Natural killer cell treated with Interleukin-12 subunit alpha and Interleukin-12 subunit beta and Interleukin-15 and Interleukin-18, amount 100 ng/mL, for 72 hours (primary cell): ENCODE results near the gene ARHGAP8. TPM values are rescaled to one million over a fixed set of nuclear protein-coding genes. Genes with fewer than 3 reads are reported as not detected.

Source experiments
- ATAC-seq, 2 donors: fragments of 150-1000 bp; cut with Tn5 transposase in 1 of 2; sonication (Bioruptor Pico), chemical (Tn5 transposase) in 1 of 2; 2 replicates each; pipeline ENCODE4 v1.10.0; 2021
- DNase-seq: peaks from one replicate; pipeline ENCODE4 v3.0.0; 2022; ENCODE audit warnings: low spot score
- H3K27ac Mint-ChIP-seq, 2 donors: 1 replicate in 1 of 2; 2 replicates in 1 of 2; pipeline ENCODE4 v1.8.0; 2022; ENCODE audit warnings: mixed read lengths in 2 of 2, mild to moderate bottlenecking in 1 of 2, moderate library complexity in 1 of 2
- H3K27me3 Mint-ChIP-seq, 2 donors: 1 replicate in 1 of 2; 2 replicates in 1 of 2; pipeline ENCODE4 v1.8.0; 2022; ENCODE audit warnings: mixed read lengths in 2 of 2
- H3K36me3 Mint-ChIP-seq: one replicate; pipeline ENCODE4 v1.8.0; 2022; ENCODE audit warnings: mixed read lengths
- H3K4me1 Mint-ChIP-seq, 2 donors: 1 replicate in 1 of 2; 2 replicates in 1 of 2; pipeline ENCODE4 v1.8.0; 2022; ENCODE audit warnings: low read depth in 2 of 2, mixed read lengths in 2 of 2, mild to moderate bottlenecking in 1 of 2
- H3K4me3 Mint-ChIP-seq: one replicate; pipeline ENCODE4 v1.8.0; 2022; ENCODE audit warnings: mixed read lengths
- H3K9me3 Mint-ChIP-seq: 2 replicates; pipeline ENCODE4 v1.8.0; 2022; ENCODE audit warnings: mixed read lengths
- total RNA-seq, 2 donors: library from RNA; stranded (reverse); gene quantifications; one replicate each; pipeline ENCODE4 v1.2.3, GENCODE V29; 2022

The ARHGAP8 gene
- total RNA-seq, 2 donors from 2014 or later, result 0.64 to 2.3 TPM

DNA sequence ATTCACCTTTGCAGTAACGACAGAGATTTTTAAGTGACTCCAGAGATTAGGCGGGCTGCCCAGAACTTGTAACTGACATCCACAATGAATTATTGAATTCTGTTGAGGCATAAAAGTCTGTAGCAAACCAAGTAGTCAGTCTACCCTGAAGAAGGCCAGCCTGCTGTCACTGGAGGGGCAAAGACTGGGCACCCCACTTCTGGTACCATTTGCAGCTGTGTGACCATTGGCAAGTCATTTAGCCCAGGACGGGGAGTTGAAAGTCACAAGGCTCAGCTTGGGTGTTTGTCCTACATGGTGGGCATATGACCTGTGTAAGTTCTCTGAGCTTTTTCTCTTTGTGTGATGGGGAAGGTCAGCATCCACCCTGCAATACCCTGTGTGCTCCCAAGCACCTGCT, 119.4 kb downstream of the ARHGAP8 start:
- peaks cover 0 to 12% of the 10 kb centered on the region in 2 donors for H3K27me3 Mint-ChIP-seq
- H3K36me3 Mint-ChIP-seq, result no peaks in the 10 kb centered on the region
- H3K27ac Mint-ChIP-seq, result no peak overlapping the region
- peaks cover 0 to 3% of the 10 kb centered on the region in 2 donors for H3K4me1 Mint-ChIP-seq
- H3K9me3 Mint-ChIP-seq, result no peaks in the 10 kb centered on the region
- ATAC-seq (no peak), DNase-seq (no peak)
- no peak overlapping the region for H3K4me3 Mint-ChIP-seq

GRCh38 chr22:44876921-44877320, 124.5 kb downstream of the ARHGAP8 start:
- Mint-ChIP-seq H3K36me3 (no peaks in the 10 kb centered on the region), H3K27me3 (peaks cover 0 to 10% of the 10 kb centered on the region in 2 donors), H3K27ac (no peak overlapping the region), H3K4me3 (no peak overlapping the region), H3K4me1 (no peaks in the 10 kb centered on the region), H3K9me3 (no peaks in the 10 kb centered on the region)
- DNase-seq, result no peak
- no peak for ATAC-seq

DNA sequence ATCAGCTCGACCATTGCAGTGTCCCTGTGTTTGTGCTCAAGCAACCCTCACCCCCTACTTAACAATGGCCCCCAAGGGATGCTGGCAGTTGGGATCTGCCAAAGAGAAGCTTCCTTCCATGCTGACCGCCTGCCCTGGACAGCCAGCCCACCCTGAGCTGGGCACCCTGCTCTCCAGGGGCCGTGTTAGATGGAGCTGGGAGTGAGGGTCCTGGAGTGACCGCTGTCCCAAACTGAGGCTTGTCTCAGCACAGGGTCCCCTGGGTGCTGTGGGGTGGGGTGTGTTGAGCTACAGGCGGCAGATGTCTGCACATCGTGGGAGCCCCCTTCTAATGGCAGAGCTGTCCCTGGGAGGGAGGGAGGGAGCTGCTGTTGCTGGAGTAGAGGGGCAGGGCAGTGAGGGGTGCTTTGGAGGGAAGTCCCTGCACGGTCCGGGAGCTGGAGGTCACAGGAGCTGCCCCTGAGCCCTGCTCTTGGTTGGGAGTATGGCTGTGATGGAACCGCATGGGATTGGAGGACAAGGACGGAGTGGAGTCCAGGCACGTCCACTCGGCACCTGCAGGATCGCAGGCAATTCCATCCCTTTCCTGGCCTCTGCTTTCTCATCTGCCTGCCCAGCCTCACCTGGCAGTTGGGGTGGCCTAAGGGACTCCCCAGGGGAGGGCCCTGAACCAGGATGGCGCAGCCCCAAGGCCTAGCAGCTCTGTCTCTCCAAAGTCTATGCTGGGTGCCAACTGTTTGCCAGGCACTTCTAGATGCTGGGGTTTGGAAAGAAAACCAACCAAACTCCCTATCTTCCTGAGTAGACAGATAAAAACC, 126.3 kb downstream of the ARHGAP8 start:
- H3K4me3 Mint-ChIP-seq, result no peak overlapping the region
- H3K4me1 Mint-ChIP-seq, result no peaks in the 10 kb centered on the region
- DNase-seq, result no peak
- H3K36me3 Mint-ChIP-seq, result no peaks in the 10 kb centered on the region
- H3K27ac Mint-ChIP-seq, result no peak overlapping the region
- ATAC-seq, result peak; percentile 15 to 40
- H3K9me3 Mint-ChIP-seq, result no peaks in the 10 kb centered on the region
- H3K27me3 Mint-ChIP-seq, result peaks cover 0 to 3% of the 10 kb centered on the region in 2 donors

GRCh38 chr22:44879301-44879680, 126.9 kb downstream of the ARHGAP8 start:
- peak in 1 of 2 donors; percentile 43 for ATAC-seq
- no peak for DNase-seq
- Mint-ChIP-seq H3K27me3 (peaks cover 0 to 3% of the 10 kb centered on the region in 2 donors), H3K4me1 (no peaks in the 10 kb centered on the region), H3K9me3 (no peaks in the 10 kb centered on the region), H3K27ac (no peak overlapping the region), H3K36me3 (no peaks in the 10 kb centered on the region), H3K4me3 (no peak overlapping the region)

- no peak for ATAC-seq
- Mint-ChIP-seq H3K27ac (no peak overlapping the region), H3K4me1 (no peaks in the 10 kb centered on the region), H3K9me3 (no peaks in the 10 kb centered on the region), H3K27me3 (peaks cover 0 to 3% of the 10 kb centered on the region in 2 donors), H3K4me3 (no peak overlapping the region), H3K36me3 (no peaks in the 10 kb centered on the region)
- no peak for DNase-seq
Observed at GRCh38 chr22:44880610-44881290, 128.4 kb downstream of the ARHGAP8 start.

DNA sequence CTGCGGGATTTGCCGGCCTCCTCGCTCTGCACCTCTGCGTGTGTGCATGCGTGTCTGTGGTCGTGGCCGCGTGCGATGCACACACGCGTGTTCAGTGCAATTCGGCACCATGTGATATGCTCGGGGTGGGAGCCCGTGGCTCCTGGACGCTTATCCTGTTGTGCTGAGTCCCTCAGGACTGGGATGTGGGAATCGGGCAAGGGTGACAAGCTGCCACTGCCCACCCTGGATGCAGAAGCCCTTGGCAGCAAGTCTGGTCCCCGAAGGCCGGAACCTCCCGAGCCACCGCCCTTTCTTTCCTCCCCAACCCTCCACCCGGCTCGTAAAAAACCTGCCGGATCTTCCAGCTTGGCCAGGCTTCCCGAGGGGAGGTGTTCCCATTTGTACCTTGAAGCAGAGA, 129.2 kb downstream of the ARHGAP8 start:
- Mint-ChIP-seq H3K4me1 (no peaks in the 10 kb centered on the region), H3K36me3 (no peaks in the 10 kb centered on the region), H3K4me3 (no peak overlapping the region), H3K27me3 (peaks cover 0 to 5% of the 10 kb centered on the region in 2 donors), H3K27ac (no peak overlapping the region), H3K9me3 (no peaks in the 10 kb centered on the region)
- DNase-seq, result no peak
- no peak for ATAC-seq

DNA sequence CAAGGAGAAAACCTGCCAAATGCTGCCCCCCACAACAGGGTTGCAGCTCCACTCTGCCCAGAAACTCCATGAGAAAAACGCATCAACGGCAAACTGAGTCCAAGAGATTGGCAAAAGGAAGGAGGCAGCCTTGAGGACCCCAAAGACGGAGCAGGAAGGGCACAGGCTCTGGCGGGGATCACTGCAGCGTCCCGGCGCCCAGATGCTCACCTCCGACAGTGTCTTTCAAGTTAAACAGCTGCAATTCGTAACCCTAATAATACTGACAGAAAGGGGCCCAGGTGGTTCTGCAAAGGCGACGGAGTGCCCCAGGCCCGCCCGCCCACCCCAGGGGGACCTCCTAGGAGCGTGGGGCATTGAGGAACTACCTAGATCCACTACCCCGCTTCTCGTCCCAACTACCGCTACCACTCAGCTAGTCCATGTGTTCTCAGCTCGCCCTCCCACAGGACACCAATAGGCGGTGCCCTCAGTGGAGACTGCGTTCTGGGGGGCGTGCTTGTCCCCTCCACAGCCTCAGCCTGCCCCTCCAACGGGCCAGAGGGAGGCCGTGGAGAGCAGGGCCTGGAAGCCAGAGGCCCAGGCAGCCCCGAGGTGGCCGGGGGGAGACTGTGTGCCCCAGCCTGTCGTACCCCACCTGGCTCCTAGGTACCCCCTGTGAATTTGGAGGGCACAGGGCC, 130.0 kb downstream of the ARHGAP8 start:
- H3K4me3 Mint-ChIP-seq, result no peak overlapping the region
- H3K27me3 Mint-ChIP-seq, result peaks cover 0 to 3% of the 10 kb centered on the region in 2 donors
- DNase-seq, result no peak
- no peaks in the 10 kb centered on the region for H3K4me1 Mint-ChIP-seq
- ATAC-seq, result no peak
- no peaks in the 10 kb centered on the region for H3K9me3 Mint-ChIP-seq
- H3K36me3 Mint-ChIP-seq, result no peaks in the 10 kb centered on the region
- H3K27ac Mint-ChIP-seq, result no peak overlapping the region

- Mint-ChIP-seq H3K4me3 (no peak overlapping the region), H3K9me3 (no peaks in the 10 kb centered on the region), H3K36me3 (no peaks in the 10 kb centered on the region), H3K4me1 (no peaks in the 10 kb centered on the region), H3K27me3 (peaks cover 0 to 3% of the 10 kb centered on the region in 2 donors), H3K27ac (no peak overlapping the region)
- ATAC-seq (no peak), DNase-seq (no peak)
Observed at GRCh38 chr22:44883011-44883421, 130.6 kb downstream of the ARHGAP8 start.

DNA sequence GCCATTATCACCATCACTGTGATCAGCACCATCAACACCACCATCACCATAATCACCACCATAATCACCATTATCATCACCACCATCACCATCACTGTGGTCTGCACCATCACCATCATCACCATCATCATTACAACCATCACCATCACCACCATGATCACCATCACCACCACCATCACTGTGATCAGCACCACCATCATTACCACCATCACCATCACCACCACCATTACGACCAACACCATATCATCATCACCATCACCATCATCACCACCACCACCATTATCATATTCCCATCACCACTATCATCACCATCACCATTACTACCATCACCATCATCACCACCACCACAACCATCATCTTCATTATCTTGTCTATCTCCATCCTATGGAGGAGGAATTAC, 132.2 kb downstream of the ARHGAP8 start:
- H3K9me3 Mint-ChIP-seq, result no peaks in the 10 kb centered on the region
- no peak overlapping the region for H3K27ac Mint-ChIP-seq
- H3K27me3 Mint-ChIP-seq, result peaks cover 0 to 3% of the 10 kb centered on the region in 2 donors
- H3K4me1 Mint-ChIP-seq, result no peaks in the 10 kb centered on the region
- ATAC-seq, result no peak
- H3K36me3 Mint-ChIP-seq, result no peaks in the 10 kb centered on the region
- no peak overlapping the region for H3K4me3 Mint-ChIP-seq
- DNase-seq, result no peak

DNA sequence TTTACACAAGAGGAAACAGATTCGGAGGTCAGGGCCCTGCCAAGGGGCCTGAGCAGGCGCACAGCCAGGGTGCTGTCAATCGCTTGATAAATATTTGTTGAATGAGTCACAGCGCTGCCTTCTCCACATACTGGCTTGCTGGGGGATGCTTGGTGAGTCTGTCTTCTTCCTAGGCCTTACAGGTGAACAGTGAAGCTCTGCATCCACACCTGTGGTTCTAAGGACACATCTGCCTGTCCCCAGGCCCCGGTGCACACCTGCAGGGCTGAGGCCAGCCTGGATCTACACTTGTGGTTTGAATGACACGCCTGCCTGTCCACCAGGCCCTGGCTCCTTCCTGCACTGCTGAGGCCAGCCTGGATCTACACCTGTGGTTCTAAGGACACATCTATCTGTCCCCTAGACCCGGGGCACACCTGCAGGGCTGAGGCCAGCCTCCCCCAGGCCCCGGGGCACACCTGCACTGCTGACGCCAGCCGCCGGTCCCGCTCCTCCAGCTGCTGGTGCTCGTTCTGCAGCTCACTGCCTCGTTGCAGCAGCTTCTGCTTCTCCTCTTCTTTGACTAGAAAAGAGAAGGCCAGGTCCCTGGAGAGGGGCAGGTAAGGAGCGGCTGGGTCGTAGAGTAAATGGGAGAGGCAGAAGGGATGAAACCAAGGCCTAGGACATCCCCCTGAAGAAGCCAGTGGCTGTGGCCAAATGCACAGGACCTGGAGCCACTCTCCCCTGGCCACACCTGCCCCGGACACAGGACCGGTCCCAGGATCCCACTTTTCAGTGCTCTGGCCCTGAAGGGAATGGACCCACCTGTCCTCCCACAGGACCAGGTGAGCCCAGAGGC, 132.8 kb downstream of the ARHGAP8 start:
- H3K4me1 Mint-ChIP-seq, result no peaks in the 10 kb centered on the region
- H3K36me3 Mint-ChIP-seq, result no peaks in the 10 kb centered on the region
- no peak overlapping the region for H3K4me3 Mint-ChIP-seq
- H3K9me3 Mint-ChIP-seq, result no peaks in the 10 kb centered on the region
- no peak overlapping the region for H3K27ac Mint-ChIP-seq
- no peak for DNase-seq
- H3K27me3 Mint-ChIP-seq, result peaks cover 0 to 3% of the 10 kb centered on the region in 2 donors
- ATAC-seq, result no peak

- Mint-ChIP-seq H3K9me3 (no peaks in the 10 kb centered on the region), H3K36me3 (no peaks in the 10 kb centered on the region), H3K4me3 (no peak overlapping the region), H3K27ac (no peak overlapping the region), H3K4me1 (no peaks in the 10 kb centered on the region), H3K27me3 (peaks cover 0 to 3% of the 10 kb centered on the region in 2 donors)
- DNase-seq (no peak), ATAC-seq (peak in 1 of 2 donors; percentile 11)
Observed at GRCh38 chr22:44885806-44886360, 133.5 kb downstream of the ARHGAP8 start.

- Mint-ChIP-seq H3K4me3 (no peak overlapping the region), H3K9me3 (no peaks in the 10 kb centered on the region), H3K27ac (no peak overlapping the region), H3K4me1 (no peaks in the 10 kb centered on the region), H3K36me3 (no peaks in the 10 kb centered on the region), H3K27me3 (peaks cover 0 to 3% of the 10 kb centered on the region in 2 donors)
- DNase-seq, result no peak
- no peak for ATAC-seq
Observed at GRCh38 chr22:44887941-44888366, 135.6 kb downstream of the ARHGAP8 start.
